CD1c-positive myeloid dendritic cell (primary cell): Measurements from ENCODE around the gene PELI2.

Source experiments
- DNase-seq: peaks from one replicate; pipeline ENCODE4 v3.0.0-alpha.2; 2016; ENCODE audit errors: extremely low spot score

The PELI2 gene

GRCh38 chr14:56119201-56119981, 1.2 kb downstream of the PELI2 start:
- DNase-seq: peak; percentile 46

GRCh38 chr14:56120091-56120691, 2.0 kb downstream of the PELI2 start:
- DNase-seq: peak; percentile 19

- DNase-seq: no peak
These were observed 3.6 kb downstream of the PELI2 start for GRCh38 chr14:56121816-56122215.

- DNase-seq: peak; percentile 39
These were observed 4.1 kb downstream of the PELI2 start for GRCh38 chr14:56122301-56122700.

- DNase-seq: no peak
These were observed 6.1 kb downstream of the PELI2 start for GRCh38 chr14:56124327-56124726.

- no peak for DNase-seq
These were observed 7.8 kb downstream of the PELI2 start for GRCh38 chr14:56125772-56126636.

GRCh38 chr14:56126637-56126913, 8.4 kb downstream of the PELI2 start:
- no peak for DNase-seq

GRCh38 chr14:56127156-56127555, 8.9 kb downstream of the PELI2 start:
- DNase-seq: no peak

GRCh38 chr14:56129092-56129491, 10.9 kb downstream of the PELI2 start:
- DNase-seq: no peak

GRCh38 chr14:56129933-56130332, 11.7 kb downstream of the PELI2 start:
- DNase-seq: peak; percentile 59

- DNase-seq: no peak
These were observed 13.0 kb downstream of the PELI2 start for GRCh38 chr14:56131004-56131864.

GRCh38 chr14:56131865-56132833, 13.9 kb downstream of the PELI2 start:
- DNase-seq: peak; percentile 23

GRCh38 chr14:56133547-56133946, 15.3 kb downstream of the PELI2 start:
- DNase-seq: no peak

GRCh38 chr14:56135001-56135400, 16.8 kb downstream of the PELI2 start:
- DNase-seq: no peak

GRCh38 chr14:56135668-56136067, 17.5 kb downstream of the PELI2 start:
- DNase-seq: no peak

GRCh38 chr14:56136571-56137452, 18.6 kb downstream of the PELI2 start:
- no peak for DNase-seq

GRCh38 chr14:56137453-56137807, 19.2 kb downstream of the PELI2 start:
- peak; percentile 29 for DNase-seq

- no peak for DNase-seq
These were observed 19.6 kb downstream of the PELI2 start for GRCh38 chr14:56137849-56138248.

- no peak for DNase-seq
These were observed 20.7 kb downstream of the PELI2 start for GRCh38 chr14:56138928-56139327.

- DNase-seq: no peak
These were observed 24.1 kb downstream of the PELI2 start for GRCh38 chr14:56142314-56142713.
